ENCODE results near the gene LMO7. TPM values are rescaled to one million over a fixed set of nuclear protein-coding genes. Genes with fewer than 3 reads are reported as not detected.

LMO7 gene
- total and polyA plus RNA-seq, 3 donors from 2014 or later = 39.1 to 132 (median 111) TPM

DNA sequence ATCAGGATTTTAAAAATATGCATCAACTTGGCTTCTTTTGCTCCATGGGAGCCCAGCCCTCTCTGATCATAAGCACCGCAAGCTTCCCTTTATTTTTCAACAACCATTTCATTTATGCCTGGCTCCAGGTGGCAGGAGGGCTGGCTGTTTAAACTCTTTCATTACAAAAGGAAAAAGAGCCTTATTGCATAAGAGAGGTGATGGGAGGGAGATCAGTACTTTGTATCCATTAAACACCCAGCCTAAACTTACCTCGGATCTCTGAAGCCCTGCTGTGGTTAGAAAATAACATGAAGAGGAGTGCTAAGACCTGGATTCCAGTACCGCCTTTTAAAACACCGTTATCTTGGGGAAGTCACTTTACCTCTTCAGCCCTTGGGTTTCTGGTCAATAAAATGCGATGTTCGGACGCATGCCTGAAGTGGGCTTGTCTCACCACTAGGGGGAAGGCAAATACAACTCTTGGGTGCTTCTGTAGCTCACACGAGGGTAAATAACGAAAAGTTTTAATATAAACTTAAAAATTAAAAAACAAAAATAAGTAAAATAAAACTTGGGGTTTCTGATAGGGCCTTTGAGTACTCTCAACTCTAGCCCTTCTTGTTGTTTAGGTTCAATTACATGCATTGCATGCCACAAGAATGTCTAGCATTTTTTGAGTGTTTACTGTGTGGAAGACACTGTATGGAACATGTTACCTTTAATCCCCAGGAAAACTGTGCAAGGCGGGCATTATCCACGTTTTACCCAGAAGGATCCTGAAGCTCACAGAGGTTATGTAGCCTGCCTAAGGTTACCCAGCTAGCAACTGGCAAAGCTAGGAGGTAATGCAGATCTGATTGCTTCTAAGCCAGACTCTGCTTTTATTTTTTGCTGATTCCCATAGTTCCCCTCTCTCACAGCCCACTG is 240.3 kb downstream of the LMO7 start:
- Histone ChIP-seq H3K4me1 (peaks cover 16% of the 10 kb centered on the region), H3K27me3 (no peaks in the 10 kb centered on the region), H3K4me3 (no peak overlapping the region), H3K27ac (no peak overlapping the region), H3K9me3 (no peaks in the 10 kb centered on the region), H3K36me3 (ENCODE audit: low read depth, missing control alignments) (no peaks in the 10 kb centered on the region)
- WGBS, 2 donors = 17 to 19% methylated on average over 11 of the region's 11 CpGs
- intact Hi-C loops (cut with DNase I; ENCODE audit: low total_unique reads) = loop anchor here (10.0 kb wide), 3 partner anchors 182 to 1018 kb away; no protein-coding TSS in a partner anchor
- peak; percentile 79 for DNase-seq
- TF ChIP-seq CTCF (IDR thresholded peaks at IDR 0.05) = peak; percentile 93 to 96 (median 95)
- no peak for TF ChIP-seq POLR2A (IDR thresholded peaks at IDR 0.05)

GRCh38 chr13:75877071-75877470 is 240.9 kb downstream of the LMO7 start:
- Histone ChIP-seq H3K4me1 (peaks cover 19% of the 10 kb centered on the region), H3K27ac (no peak overlapping the region), H3K4me3 (no peak overlapping the region), H3K9me3 (no peaks in the 10 kb centered on the region), H3K27me3 (no peaks in the 10 kb centered on the region), H3K36me3 (ENCODE audit: low read depth, missing control alignments) (no peaks in the 10 kb centered on the region)
- intact Hi-C loops (cut with DNase I; ENCODE audit: low total_unique reads) = loop anchor here (10.0 kb wide), 3 partner anchors 182 to 1018 kb away; no protein-coding TSS in a partner anchor
- 87 to 94% methylated on average over 3 of the region's 3 CpGs for WGBS, 2 donors
- no peak for DNase-seq
- TF ChIP-seq CTCF (IDR thresholded peaks at IDR 0.05) (no peak), POLR2A (IDR thresholded peaks at IDR 0.05) (no peak)

DNA sequence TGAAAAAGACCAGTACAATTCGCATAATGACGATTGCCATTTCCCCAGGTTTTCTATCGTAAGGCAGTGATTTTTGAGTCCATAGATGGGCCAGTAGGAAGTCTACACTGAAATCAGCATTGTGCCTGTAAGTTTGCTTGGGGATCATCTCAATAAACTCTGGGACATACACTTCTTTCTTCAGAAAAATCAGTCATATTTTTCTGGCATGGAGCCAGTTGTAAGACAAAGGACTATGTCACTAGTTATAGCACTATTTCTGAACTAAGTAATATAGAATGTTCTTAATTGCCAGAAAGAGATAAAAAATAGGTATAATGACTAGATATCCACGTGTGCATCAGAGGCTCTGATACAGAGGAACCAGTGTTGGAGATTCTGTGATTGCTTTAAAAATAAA is 243.5 kb downstream of the LMO7 start:
- no peak for DNase-seq
- TF ChIP-seq POLR2A (IDR thresholded peaks at IDR 0.05) = no peak
- TF ChIP-seq CTCF (IDR thresholded peaks at IDR 0.05) = no peak
- intact Hi-C loops (cut with DNase I; ENCODE audit: low total_unique reads) = loop anchor here (10.0 kb wide), 3 partner anchors 185 to 1015 kb away; no protein-coding TSS in a partner anchor
- no peaks in the 10 kb centered on the region for H3K9me3 ChIP-seq
- peaks cover 22% of the 10 kb centered on the region for H3K4me1 ChIP-seq
- H3K27ac ChIP-seq = no peak overlapping the region
- no peaks in the 10 kb centered on the region for H3K36me3 ChIP-seq (ENCODE audit: low read depth, missing control alignments)
- H3K4me3 ChIP-seq = no peak overlapping the region
- 82 to 89% methylated on average over 4 of the region's 4 CpGs for WGBS, 2 donors
- no peaks in the 10 kb centered on the region for H3K27me3 ChIP-seq

- Histone ChIP-seq H3K36me3 (ENCODE audit: low read depth, missing control alignments) (no peaks in the 10 kb centered on the region), H3K4me1 (peaks cover 19% of the 10 kb centered on the region), H3K27me3 (no peaks in the 10 kb centered on the region), H3K4me3 (no peak overlapping the region), H3K9me3 (no peaks in the 10 kb centered on the region), H3K27ac (no peak overlapping the region)
- TF ChIP-seq POLR2A (IDR thresholded peaks at IDR 0.05) (no peak), CTCF (IDR thresholded peaks at IDR 0.05) (no peak)
- WGBS, 2 donors = 71 to 77% methylated on average over 4 of the region's 4 CpGs
- intact Hi-C loops (cut with DNase I; ENCODE audit: low total_unique reads) = no loop called here
- DNase-seq = no peak
These were observed 245.1 kb downstream of the LMO7 start for GRCh38 chr13:75881109-75881775.

Measured in testis (tissue), 3 donors.